Measurements from ENCODE around the gene JMJD4.

GRCh38 chr1:227774051-227774731 lies 39.1 kb upstream of the JMJD4 start:
- no peak for TF ChIP-seq POLR2A (IDR thresholded peaks at IDR 0.05)
- TF ChIP-seq, protein P1, sequence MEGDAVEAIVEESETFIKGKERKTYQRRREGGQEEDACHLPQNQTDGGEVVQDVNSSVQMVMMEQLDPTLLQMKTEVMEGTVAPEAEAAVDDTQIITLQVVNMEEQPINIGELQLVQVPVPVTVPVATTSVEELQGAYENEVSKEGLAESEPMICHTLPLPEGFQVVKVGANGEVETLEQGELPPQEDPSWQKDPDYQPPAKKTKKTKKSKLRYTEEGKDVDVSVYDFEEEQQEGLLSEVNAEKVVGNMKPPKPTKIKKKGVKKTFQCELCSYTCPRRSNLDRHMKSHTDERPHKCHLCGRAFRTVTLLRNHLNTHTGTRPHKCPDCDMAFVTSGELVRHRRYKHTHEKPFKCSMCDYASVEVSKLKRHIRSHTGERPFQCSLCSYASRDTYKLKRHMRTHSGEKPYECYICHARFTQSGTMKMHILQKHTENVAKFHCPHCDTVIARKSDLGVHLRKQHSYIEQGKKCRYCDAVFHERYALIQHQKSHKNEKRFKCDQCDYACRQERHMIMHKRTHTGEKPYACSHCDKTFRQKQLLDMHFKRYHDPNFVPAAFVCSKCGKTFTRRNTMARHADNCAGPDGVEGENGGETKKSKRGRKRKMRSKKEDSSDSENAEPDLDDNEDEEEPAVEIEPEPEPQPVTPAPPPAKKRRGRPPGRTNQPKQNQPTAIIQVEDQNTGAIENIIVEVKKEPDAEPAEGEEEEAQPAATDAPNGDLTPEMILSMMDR (IDR thresholded peaks at IDR 0.05), result no peak
